RWPE2 (cell line): ENCODE measurements around the gene RPL22.

ENCODE experiments used
- ATAC-seq: fragments of 200-7000 bp; cut with Tn5 transposase; 3 replicates; pipeline ENCODE4 v1.9.1; 2021; ENCODE audit warnings: low read depth
- DNase-seq: peaks from one replicate; pipeline ENCODE4 v3.0.0-alpha.2; 2020; ENCODE audit warnings: low spot score
- H3K27ac ChIP-seq: fragments of 450-650 bp; 2 replicates; pipeline ENCODE4 v1.5.1; 2017; ENCODE audit warnings: mild to moderate bottlenecking; ENCODE audit not compliant: poor library complexity, severe bottlenecking
- H3K27me3 ChIP-seq: fragments of 250-450 bp; sonication (Bioruptor Pico); 2 replicates; pipeline ENCODE4 v1.5.1; 2021; ENCODE audit warnings: mild to moderate bottlenecking, moderate library complexity; ENCODE audit not compliant: insufficient read depth, poor library complexity, severe bottlenecking
- H3K36me3 ChIP-seq: fragments of 250-450 bp; sonication (Bioruptor Pico); 2 replicates; pipeline ENCODE4 v1.5.1; 2020; ENCODE audit warnings: low read depth, mild to moderate bottlenecking, moderate library complexity
- H3K4me1 ChIP-seq: fragments of 250-450 bp; sonication (Bioruptor Pico); 2 replicates; pipeline ENCODE4 v1.5.1; 2021; ENCODE audit warnings: mild to moderate bottlenecking, moderate library complexity; ENCODE audit not compliant: insufficient read depth, poor library complexity, severe bottlenecking
- H3K4me3 ChIP-seq: fragments of 250-450 bp; sonication (Bioruptor Pico); 2 replicates; pipeline ENCODE4 v1.5.1; 2021; ENCODE audit warnings: mild to moderate bottlenecking, moderate library complexity; ENCODE audit not compliant: severe bottlenecking
- H3K9me3 ChIP-seq: fragments of 250-450 bp; sonication (Bioruptor Pico); 2 replicates; pipeline ENCODE4 v1.5.1; 2021; ENCODE audit warnings: mild to moderate bottlenecking, moderate library complexity; ENCODE audit not compliant: severe bottlenecking
- CTCF ChIP-seq: fragments of 450-650 bp; IDR thresholded peaks from one replicate; pipeline ENCODE4 v1.5.1; 2017; ENCODE audit warnings: mild to moderate bottlenecking, moderate library complexity; ENCODE audit not compliant: poor library complexity, severe bottlenecking

Gene RPL22

DNA sequence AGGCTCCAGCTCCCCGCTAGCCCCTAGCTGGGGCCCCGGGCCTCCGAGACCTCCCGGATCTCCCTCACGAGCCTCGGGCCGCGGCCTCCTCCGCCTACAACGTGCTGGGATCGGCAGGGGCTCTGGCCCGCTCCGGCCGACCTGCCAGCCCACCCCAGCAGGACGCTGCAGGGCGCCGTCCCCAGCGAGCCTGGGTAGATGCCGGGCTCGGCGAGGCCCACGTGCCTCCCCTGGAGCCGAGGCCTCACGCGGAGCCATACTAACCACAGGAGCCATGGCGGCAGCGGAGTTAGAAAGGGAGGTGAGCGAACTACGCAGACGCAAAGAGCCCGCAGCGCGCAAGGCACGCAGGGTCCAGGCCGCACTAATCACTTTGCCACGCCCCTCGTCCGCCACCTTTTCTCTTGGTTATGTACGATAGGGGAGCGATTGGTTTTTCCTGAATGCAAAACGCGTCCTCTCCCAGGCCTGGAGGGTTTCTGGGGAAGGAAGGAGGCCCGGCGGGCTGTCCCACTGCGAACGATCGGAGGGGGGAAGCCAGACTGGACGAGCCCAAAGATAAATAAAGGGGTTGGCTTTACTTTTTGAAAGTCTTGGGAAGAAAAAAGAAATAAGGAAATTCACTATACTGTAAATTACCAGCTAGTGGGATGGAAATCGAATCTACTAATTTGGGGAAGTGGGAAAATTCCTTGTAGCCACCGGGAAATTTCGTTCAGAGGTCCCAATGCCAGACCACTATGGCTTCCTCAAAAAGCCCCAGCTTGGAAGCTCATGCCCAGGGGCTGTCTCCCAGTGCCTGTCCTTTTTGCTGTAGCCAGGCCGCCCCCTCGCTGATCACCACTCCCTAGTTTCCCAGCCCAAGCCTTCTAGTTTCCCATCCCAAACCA lies at the start of gene RPL22:
RPL22 (minus strand) TSS at position 298 of the 890 bp plus-strand sequence; CDS start at position 276, 22 bp downstream.
- DNase-seq = peak; percentile 98
- no peaks in the 10 kb centered on the region for H3K27me3 ChIP-seq

DNA sequence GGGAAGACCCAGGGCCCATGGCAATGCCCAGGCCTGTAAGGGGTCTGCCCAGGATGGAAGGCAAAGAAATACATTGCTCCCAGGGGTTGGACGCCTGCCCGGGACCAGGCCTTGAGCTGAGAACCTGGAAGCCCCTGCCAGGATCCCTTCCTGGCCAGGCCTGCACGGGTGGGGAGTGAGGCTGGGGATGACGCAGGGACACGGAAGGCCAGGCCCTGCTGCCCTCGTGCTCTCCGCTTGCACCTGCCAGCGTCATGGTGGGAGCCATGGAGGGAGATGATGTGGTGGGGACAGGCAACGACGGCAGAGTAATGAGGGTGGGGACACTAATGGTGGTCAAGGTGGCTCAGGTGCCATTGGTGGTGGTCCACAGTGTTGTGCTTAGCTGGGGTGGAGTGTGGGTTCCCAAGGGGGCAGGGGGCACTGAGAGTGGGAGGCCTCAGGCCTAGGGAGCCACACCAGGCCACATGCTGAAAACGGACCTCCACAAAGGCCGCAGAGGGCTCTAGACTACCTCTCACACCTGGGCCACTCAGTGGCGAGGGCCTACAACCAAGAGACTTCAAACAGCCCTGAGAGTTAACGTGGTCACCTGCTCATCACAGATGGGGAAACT lies 48.9 kb upstream of the RPL22 start:
- Histone ChIP-seq H3K4me1 (no peaks in the 10 kb centered on the region), H3K4me3 (no peak overlapping the region), H3K27ac (no peak overlapping the region), H3K36me3 (no peaks in the 10 kb centered on the region), H3K27me3 (peaks cover 35% of the 10 kb centered on the region), H3K9me3 (no peaks in the 10 kb centered on the region)
- DNase-seq (no peak), ATAC-seq (no peak)
- TF ChIP-seq CTCF = no peak

More for the DNA sequence above, at the start of gene RPL22:
- H3K27ac ChIP-seq = peak within 1 kb of the TSS; percentile 74
- H3K4me1 ChIP-seq = peaks cover 6% of the 10 kb centered on the region
- TF ChIP-seq CTCF = no peak
- peaks cover 42% of the 10 kb centered on the region for H3K36me3 ChIP-seq
- ATAC-seq = peak; percentile 97
- no peaks in the 10 kb centered on the region for H3K9me3 ChIP-seq
- H3K4me3 ChIP-seq = peak within 1 kb of the TSS; percentile 97

DNA sequence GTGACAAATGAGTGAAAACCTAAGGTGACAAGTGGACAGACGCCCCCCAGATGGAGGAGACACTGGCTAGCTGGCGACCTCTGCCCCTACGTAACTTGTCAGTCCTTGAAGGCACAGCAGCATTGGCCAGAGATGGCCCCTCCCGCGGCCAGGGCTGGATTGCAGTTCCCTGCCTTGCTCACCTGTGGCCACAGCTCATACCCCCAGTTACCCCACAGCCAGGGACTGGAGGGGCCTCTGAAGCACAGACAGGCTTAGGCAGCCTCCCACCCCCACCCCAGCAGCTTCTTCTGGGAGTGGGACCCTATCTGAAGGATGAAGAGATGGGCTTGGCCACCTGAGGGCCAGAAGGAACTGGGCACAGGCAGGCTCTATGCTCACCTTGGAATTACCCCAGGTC lies 48.3 kb upstream of the RPL22 start:
- Histone ChIP-seq H3K4me3 (no peak overlapping the region), H3K27me3 (peaks cover 41% of the 10 kb centered on the region), H3K9me3 (no peaks in the 10 kb centered on the region), H3K27ac (no peak overlapping the region), H3K4me1 (no peaks in the 10 kb centered on the region), H3K36me3 (no peaks in the 10 kb centered on the region)
- ATAC-seq (no peak), DNase-seq (no peak)
- TF ChIP-seq CTCF = no peak

DNA sequence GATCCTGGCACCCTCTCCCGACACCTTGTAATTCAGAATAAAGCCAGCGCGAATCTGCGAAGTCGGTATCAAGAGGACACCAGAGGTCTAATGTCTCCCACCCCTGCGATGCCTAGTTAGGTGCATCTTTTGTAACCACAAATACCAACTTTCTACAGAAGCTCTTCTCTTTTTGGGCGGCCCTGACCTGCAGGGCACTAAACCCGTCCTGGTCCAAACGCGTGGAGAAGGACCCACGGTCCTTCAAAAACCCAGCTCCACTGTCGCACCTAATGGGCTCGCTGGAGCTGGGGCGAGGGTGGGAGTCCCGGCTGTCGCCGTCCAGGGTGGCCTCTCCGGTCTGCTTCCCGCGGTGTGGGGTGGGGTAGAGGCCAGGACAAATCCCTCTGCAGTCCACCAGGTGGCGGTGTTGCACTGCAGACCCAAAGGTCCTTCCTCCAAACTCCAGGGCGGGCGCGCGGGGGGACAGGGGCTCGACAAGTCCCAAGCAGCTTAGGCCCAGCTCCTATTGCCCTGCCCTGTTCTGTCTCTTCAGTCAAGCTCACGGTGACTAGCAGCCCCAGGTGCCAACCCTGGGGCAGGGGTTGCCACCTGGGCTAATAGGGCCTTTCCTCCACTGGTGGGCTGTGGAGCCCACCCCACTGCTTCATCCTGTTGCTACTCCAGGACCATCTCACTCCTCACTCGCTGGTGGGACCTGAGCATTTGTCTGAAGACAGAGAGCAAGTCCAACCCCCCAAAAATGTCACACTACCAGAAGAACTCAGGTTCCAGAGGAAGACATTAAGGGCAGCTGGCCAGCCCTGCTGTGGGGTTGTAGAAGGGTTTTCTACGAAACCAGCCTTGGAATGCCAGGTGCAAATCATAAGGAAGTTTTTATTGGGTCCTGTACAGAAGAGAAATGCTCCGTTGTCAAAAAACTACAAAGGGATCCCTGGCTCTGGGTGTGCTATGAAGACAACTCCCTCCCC lies 47.4 kb upstream of the RPL22 start:
- DNase-seq = peak; percentile 85
- Histone ChIP-seq H3K27ac (no peak overlapping the region), H3K27me3 (peaks cover 47% of the 10 kb centered on the region), H3K4me3 (no peak overlapping the region), H3K4me1 (no peaks in the 10 kb centered on the region), H3K36me3 (no peaks in the 10 kb centered on the region), H3K9me3 (no peaks in the 10 kb centered on the region)
- peak; percentile 51 for ATAC-seq
- TF ChIP-seq CTCF = peak; percentile 94
